HG02642 (cell line): ENCODE results near the gene MIAT.
"Not testable (repeated sequence)": the region's sequence is repeated elsewhere in the genome, so short reads cannot be mapped to it uniquely, and the experiment has no call there.

ENCODE experiments used
- ATAC-seq: cut with Tn5 transposase; IDR thresholded peaks from one replicate; pipeline ENCODE4 v1.9.1; 2021; ENCODE audit warnings: mild to moderate bottlenecking; ENCODE audit not compliant: unreplicated experiment, poor library complexity

Gene MIAT

DNA sequence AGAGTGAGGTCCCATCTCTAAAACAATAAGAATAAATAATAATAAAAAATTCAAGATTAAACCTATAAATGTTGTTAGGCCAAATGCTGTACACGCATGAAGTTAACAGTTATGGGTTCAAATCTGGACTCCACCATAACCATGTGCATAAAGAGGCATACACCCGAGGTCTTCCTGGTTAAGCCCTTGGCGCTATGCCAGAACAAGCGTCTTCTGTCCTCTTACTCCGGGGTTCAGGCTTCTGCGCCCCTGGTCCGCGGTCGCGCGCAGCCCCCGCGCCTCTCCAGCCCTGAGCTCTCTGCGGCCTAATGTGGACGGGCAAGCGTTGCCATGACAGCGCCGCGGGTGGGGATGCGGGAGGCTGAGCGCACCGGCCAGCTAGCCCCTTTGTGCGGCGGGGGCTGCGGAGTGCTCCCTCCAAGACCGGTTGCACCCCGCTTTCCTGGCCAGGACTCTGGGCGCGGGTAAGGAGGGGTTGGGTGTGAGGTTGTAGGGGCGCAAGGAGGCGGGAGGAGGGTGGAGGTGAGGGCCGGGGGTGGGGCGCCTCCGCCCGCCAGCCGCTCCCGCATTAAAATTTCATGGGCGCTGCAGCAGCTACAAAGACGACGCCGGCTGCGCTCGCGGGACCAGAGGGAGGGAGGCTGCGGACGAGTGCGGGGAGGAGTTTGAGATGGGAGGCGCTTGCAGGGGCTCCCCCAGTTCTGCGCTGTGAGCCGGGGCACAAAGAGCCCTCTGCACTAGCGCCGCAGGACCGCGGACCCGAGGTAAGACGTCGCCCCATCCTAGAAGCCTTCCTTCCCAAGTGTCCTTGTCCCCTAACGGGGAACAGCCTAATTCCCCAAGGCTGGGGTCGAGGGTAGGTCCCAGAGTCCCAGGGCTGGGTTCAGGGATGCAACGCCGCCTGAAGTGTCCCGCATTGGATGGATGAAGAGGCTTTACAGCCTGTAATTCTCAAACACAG is at the start of gene MIAT:
Gene MIAT (plus strand): TSS at position 698 of the 961 bp plus-strand sequence.
- no peak for ATAC-seq

GRCh38 chr22:26608129-26608528 is 49.3 kb upstream of the MIAT start:
- ATAC-seq: no peak

- no peak for ATAC-seq
Measured at GRCh38 chr22:26609287-26609686, 48.1 kb upstream of the MIAT start.

- ATAC-seq: peak; percentile 85
Measured at GRCh38 chr22:26610072-26610958, 47.1 kb upstream of the MIAT start.

- no peak for ATAC-seq
Measured at GRCh38 chr22:26610996-26611395, 46.4 kb upstream of the MIAT start.

GRCh38 chr22:26612652-26613051 is 44.7 kb upstream of the MIAT start:
- ATAC-seq: no peak

GRCh38 chr22:26613753-26614152 is 43.6 kb upstream of the MIAT start:
- ATAC-seq: not testable (repeated sequence)

- ATAC-seq: no peak
Measured at GRCh38 chr22:26614322-26614721, 43.1 kb upstream of the MIAT start.

- no peak for ATAC-seq
Measured at GRCh38 chr22:26615149-26615548, 42.2 kb upstream of the MIAT start.

- no peak for ATAC-seq
Measured at GRCh38 chr22:26615830-26616435, 41.5 kb upstream of the MIAT start.

DNA sequence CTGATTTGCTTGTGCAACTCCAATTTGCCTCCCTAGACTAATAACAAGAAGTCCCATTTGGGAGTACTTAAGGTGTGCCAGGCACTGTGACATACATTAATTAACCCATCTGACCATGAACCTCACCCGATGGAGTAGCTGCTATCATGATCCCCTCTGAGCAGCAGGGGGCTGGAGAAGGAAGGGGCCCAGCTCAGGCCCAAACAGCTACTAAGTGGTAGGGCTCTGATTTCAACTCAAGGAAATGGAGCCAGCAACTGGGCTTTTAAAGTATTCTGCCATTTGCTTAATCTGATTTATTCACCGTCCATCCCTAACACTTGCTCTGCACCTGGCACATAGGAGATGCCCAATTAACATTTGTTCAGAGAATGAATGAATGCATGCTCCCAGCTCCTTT is 40.7 kb upstream of the MIAT start:
- no peak for ATAC-seq

- ATAC-seq: no peak
Measured at GRCh38 chr22:26617271-26618199, 39.9 kb upstream of the MIAT start, which contains the start of gene CRYBB1. TSS of gene CRYBB1 (minus strand) at chr22:26618027. CDS start at chr22:26616319, 1,708 bp downstream.

DNA sequence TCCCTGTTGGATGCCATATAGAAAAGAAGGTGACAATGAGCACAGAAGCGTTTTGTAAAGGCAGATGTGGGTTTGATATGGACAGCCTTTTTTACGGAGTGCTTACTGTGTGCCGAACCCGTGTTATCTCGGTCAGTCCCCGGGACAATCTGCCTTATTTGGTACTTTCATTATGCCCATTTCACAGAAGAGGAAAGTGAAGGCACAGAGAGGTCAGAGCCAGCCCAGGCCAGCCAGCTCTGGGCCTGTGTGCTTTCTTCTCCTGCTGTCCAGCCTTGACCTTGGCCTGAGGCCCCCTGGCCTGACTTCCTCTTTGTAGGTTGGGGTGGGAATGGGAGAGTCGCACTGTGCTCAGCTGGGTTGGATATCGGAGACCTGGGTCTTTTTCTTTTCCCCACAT is 38.9 kb upstream of the MIAT start:
- ATAC-seq: no peak

DNA sequence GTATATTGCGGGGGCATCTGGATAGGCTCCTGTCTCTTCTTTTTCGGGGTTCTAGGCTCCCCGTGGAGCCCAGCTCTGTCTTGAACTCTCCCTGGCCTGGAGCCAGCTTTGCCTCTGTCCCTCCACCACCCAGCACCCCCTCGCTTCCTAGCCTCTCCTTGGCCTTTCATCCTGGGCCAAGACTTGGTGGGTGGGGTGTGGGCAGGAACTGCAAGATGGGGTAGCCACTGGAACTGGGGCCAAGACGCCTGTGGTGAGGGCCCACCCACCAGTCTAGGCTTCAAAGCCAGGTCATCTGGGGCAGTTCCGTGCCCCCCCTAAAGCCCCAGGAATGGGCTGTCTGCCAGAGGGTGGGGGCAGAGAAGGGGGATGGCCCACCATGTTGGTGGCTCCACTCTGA is 37.9 kb upstream of the MIAT start:
- ATAC-seq: no peak

DNA sequence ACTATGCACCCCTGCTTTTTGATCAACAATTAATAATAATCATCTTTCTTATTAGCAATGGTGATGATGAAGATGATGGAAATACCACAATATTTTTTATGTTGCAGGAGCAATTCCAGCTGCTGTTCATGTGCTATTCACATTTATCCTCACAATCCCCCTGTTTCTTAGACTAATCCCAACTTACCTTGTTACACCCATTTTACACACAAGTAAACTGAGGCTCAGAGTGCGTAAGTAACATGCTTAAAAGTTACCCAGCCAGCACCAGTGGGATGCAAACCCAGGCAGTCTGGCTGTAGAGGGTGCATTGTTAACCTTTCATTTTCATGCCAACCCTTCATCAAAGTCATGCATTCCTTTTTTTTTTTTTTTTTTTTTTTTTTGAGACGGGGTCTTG is 37.2 kb upstream of the MIAT start:
- no peak for ATAC-seq

DNA sequence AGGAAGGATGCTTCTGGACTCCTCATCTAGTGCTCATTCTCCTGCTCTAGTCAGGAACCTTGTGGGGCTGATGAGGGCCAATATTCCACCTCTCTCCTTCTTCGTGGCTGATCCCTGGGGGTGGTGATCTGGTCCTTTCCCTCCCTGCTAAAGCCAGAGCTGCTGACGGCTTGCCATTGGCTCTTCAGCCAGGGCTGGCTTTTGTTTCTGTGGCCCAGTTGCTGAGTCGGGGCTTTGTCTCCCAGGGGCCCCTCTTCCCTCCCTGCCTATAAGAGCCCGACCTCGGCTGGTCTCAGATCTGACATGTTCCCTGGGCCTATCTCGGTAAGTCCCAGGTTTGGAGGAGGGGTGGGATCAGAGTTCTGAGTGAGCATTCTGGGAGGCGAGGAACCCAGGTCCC is 35.7 kb upstream of the MIAT start, which contains the start of gene CRYBA4:
Gene CRYBA4 (plus strand): TSS at position 301 of the 400 bp plus-strand sequence. CDS start 634 bp downstream, outside the sequence.
- no peak for ATAC-seq

GRCh38 chr22:26623984-26624383 is 33.4 kb upstream of the MIAT start:
- no peak for ATAC-seq

DNA sequence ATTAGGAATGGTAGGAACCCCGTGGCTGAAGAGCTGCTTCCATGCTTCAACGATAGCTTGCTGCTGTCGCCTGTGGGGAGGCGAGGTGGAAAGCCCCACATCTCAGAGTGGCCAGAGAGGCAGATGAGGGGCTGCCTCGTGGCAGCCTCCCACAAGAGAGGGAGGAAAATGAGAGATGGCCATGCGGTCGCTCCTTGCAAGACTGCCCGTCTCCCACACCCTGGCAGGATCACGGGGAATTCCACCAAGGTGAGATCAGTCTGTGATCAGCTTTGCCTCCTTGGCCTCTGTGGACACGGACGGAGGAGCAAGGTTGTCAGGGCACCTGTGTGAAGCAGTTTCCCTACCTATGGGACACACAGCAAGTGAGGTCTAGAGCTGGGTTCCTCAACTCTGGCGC is 32.6 kb upstream of the MIAT start:
- no peak for ATAC-seq

GRCh38 chr22:26629988-26630761 is 27.2 kb upstream of the MIAT start:
- no peak for ATAC-seq
